Pons (tissue), 1 donor: ENCODE data around the gene UBXN4.
"Not testable (repeated sequence)": the region's sequence is repeated elsewhere in the genome, so short reads cannot be mapped to it uniquely, and the experiment has no call there.

ENCODE experiments used
- DNase-seq: peaks from one replicate; pipeline ENCODE4 v3.0.0-alpha.2; 2016; ENCODE audit warnings: low spot score

The UBXN4 gene, protein sequence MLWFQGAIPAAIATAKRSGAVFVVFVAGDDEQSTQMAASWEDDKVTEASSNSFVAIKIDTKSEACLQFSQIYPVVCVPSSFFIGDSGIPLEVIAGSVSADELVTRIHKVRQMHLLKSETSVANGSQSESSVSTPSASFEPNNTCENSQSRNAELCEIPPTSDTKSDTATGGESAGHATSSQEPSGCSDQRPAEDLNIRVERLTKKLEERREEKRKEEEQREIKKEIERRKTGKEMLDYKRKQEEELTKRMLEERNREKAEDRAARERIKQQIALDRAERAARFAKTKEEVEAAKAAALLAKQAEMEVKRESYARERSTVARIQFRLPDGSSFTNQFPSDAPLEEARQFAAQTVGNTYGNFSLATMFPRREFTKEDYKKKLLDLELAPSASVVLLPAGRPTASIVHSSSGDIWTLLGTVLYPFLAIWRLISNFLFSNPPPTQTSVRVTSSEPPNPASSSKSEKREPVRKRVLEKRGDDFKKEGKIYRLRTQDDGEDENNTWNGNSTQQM

DNA sequence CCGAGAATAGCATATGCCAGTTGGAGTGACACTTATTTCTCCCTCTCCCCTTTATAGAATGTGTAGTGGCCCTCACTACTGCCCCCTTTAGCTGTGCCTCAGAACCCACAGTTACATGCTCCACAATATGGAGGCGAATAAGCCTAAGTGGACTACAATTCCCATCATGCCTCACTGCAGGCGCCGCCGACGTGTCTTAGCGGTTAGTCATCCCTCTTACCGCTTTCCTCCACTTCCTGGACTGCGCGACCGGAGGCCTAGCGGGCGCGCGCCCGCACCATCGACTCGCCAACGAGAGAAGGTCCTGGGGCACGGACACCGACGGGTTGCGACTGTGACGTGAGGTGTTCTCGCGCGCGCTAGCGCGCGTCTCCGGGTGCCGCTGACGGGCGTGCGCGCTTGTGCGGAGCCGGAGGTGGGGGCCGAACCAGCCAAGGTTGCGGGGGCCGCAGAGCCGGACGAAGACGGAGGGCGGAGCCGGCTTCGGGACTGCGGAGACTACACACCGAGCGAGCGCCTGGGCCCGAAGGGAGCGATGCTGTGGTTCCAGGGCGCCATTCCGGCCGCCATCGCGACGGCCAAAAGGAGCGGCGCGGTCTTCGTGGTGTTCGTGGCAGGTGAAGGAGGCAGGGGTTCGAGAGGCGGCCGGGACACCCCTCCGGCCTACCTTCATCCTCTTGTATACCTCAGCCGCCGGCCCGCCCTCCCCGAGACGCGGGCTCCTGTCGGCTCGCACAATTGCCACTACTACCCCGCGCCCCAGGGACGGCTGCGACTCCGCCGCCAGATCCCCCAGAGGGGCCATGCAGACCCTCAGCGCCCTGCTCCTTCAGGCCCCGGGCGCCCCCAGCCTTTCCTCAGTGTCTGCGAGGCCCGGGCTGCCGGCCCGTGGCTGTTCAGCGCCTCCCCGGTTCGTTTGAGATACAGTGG lies at the start of gene UBXN4:
TSS of gene UBXN4 (plus strand) at position 461 of the 930 bp plus-strand sequence. CDS start at position 536, 75 bp downstream.
- peak; percentile 99 for DNase-seq

DNA sequence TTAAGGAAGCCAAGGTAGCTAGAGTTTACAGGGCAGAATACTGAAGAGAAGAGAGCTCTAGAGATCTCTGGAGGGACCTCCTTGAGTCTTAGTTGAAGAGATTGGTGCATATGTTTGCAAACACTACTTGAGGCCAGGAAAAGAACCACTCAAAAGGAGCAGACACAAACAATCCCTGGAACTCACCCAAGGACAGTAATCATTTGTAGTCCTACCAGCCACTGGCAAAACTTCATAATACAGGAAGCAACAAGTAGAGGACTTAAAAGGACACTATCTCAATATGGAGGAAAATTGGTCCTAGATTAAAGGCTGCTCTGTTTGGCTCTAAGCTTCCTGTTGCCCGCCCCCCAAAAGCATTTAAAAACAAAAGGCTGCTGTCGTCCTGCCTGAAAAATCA lies 46.9 kb upstream of the UBXN4 start:
- DNase-seq, result peak; percentile 26

DNA sequence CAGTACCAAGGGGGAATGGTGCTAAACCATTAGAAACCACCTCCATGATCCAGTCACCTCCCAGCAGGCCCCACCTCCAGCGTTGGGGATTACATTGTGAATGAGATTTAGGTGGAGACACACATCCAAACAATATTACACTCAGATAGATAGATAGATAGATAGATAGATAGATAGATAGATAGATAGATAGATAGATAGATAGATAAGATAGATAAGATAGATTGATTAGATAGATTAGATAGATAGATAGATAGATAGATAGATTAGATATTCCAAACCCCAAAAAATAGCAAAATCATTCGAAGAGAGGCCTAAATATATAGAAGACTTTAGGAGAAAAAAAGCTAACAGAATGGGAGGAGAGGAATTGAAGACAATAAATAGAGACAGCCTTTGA lies 42.8 kb upstream of the UBXN4 start:
- no peak for DNase-seq

DNA sequence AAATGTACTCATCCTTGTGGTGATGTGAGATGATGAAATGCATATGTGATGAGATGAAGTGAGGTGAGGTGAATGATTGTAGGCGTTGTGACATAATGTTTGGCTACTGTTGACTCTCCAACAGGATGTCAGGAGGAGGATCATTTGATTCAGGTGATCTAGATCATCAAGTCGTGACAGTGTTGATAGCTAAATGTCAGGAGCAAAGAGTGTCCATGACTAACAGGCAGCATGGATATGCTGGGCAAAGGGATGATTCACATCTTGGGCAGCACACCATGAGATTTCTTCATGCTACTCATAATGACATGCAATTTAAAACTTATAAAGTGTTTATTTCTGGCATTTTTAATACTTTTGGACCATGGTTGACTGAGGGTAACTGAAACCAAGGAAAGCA lies 40.2 kb upstream of the UBXN4 start:
- no peak for DNase-seq

DNA sequence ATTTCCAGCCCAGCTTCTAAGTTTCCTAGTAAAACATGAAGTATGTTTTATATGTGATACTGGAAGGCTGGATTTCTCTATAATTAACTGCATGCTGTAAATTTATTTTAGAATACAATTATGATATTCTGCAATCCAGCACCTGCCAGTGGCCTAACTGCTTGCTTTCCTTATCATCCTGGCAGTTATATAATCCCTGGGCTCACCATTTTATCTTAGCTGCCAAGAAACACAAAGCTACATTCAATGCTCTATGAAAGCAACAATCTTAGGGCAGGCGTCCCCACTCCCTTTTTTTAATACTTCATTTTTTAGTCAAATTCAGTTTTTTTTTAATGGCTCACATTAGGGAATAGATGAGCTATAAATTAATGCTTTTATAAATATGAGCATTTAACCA lies 38.4 kb upstream of the UBXN4 start:
- DNase-seq, result no peak

DNA sequence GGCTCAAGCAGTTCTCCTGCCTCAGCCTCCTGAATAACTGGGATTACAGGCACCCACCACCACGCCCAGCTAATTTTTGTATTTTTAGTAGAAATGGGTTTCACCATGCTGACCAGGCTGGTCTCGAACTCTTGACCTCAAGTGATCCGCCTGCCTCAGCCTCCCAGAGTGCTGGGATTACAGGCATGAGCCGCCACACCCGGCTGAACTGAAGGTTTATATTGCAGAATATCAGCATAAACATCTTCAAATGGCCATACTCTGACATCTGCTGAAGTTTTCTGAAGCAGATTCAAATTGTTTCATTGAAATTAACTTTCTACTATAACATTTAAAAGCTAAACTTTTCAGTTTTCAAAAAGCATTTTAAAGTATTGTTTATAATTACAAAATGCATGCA lies 37.6 kb upstream of the UBXN4 start:
- DNase-seq, result not testable (repeated sequence)

DNA sequence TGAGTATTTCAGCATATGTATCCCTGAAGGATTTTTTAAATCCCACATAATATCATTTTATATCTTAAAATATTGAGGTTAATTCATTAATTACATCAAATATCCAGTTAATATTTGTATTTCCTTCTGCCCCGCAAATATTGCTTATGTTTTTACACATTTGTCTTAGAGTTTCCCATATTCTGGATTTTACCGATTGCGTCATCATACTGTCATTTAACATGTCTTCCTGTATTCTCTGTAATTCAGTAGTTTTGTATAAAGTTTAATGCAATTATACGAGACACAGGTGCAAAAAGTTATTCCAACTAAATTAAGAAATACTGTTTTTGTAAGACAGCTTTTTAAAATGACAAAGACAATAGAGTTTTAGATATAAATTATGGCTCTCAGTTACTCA lies 33.5 kb upstream of the UBXN4 start:
- no peak for DNase-seq

DNA sequence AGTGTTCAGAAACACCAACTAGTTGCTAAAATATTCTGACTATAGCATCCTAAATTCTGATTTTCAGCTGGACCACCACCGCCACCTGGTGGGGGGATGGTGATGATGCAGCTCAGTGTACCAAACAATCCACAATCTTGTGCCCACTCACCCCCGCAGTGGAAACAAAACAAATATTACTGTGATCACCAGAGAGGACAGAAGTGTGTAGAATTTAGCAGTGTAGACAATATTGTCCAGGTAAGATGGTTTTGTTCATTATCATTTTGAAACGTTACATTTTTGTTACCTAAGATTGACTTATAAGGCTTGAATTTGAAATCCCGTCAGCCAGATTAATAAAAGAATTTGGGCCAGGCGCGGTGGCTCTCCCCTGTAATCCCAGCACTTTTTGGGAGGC lies 31.7 kb upstream of the UBXN4 start:
- peak; percentile 59 for DNase-seq

DNA sequence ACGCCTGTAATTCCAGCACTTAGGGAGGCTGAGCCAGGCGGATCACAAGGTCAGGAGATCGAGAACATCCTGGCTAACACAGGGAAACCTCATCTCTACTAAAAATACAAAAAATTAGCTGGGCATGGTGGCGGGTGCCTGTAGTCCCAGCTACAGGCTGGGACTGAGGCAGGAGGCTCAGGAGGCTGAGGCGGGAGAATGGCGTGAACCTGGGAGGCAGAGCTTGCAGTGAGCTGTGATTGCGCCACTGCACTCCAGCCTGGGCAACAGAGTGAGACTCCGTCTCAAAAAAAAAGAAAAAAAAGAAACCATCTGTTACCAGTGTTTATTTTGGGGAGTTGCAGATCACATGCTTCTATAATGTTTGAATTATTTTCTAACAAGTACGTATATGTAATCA lies 26.6 kb upstream of the UBXN4 start:
- DNase-seq, result not testable (repeated sequence)

DNA sequence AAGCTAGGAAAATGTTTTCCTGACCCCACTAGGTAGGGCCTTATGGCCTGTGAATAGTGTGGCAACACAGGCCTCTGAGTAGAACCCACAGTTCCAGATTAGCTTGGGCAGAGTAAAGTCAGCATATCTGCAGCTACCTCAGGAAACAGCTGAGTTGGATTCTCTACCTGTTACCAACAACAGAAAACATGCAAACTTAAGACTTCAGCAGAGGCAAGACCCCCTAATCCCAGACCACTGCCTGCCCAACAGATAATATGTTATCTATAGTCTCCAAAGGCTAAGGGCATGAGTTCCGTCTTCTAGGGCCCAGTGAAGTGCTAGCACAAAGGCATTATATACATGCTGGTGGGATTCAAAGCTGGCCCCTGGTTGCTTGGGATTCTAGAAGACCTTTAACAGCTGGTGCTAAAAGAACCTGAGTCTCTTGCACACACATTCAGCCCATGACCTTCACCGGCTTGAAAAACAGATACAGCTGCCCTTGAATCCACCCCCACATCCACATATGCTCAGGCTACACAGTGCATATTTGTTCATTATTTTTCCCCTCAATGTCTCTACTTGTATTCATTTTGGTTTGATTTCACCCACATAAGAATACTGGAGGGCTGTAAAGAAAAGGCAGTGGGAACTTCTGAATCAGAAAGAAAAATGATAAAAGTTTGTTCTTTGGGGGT lies 13.5 kb upstream of the UBXN4 start:
- DNase-seq, result no peak

DNA sequence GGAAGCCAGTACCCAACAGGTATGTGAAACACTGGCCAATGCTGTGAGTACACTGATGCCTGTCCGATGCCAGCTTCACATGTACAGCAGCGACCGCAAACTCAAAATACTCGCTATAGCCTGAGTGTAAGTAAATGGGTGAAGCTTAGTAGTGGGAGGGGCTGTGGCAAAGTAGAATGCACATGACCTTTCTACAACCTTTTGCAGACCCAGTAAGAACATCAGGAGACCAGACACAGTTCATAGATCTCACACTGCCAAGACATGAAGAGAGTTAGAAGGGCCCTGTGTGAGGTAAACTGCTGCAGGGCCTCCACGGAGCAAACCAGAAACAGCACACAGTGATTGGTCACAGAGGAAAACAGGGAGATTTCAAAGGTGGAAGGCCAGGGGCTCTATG lies 9.1 kb upstream of the UBXN4 start:
- DNase-seq, result no peak

DNA sequence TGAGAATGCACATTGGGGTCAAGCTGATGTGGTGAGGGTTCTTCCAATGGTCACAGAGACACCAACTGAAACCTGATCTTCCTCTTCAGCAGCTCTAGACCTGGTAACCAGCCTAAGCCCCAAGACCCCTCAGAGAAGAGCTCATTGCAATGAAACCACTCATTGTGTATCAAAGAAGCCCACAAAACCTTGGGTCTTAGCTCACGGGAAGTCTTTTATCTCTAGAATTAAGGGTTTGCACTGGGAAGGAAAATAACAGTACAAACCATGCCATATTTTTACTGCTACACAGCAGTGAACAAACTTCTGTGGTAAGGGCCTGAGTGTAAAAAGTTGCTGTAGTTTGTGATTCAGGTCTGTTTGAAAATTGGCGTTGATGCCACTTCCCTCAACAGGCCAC lies 8.6 kb upstream of the UBXN4 start:
- no peak for DNase-seq

DNA sequence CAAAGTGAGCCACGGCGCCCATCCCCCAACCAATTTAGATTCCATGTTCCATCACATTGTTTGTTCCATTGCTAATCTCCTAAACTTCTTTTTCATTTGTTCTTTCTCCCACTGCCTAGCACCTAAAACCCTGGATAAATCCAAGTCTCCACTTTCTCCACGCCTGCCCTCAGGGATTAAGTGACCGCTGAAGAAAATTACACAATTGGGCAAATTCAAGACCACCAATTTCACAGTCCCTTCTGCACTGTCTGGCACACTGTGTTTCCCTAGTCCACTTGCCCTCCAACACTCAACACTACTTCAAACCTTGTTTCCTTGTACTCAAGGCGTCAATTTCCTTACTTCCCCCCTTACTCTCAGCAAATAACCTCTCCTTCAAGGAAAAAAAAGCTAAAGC lies 5.1 kb upstream of the UBXN4 start:
- no peak for DNase-seq

DNA sequence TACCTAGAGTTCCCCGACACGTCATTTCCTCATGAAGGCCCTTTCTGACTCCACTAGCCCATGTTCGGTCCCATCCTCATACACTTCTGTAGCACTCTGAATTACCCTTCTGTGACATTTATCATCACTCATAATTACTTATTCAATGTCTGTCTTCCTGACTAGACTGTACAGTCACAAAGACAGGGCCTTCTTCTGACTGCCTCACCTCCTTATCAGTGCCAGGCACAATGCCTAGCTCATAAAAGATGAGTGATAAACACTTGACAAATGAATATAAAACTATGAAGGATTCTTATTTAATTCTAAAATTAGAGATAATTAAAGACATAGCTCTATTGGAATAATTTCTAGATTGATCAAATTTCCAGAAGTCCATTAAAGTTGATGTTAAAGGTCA lies 1.4 kb upstream of the UBXN4 start:
- DNase-seq, result no peak

DNA sequence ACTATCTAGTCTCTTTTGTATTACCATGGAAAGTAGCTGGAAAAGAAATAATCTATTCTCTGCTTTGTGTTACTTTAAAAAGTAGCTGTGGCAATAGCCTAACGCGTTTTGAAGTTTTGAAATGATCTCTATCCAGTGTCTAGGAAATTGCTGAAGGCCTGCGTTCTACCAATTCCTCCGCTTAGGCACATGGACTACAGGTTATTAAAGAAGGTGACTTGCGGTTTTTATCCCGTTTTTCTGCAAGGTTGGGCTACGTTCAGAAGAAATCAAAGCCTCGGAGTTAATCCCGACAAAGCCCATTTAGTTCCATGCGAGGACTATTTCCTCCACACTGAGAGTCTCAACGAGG lies 636 bp upstream of the UBXN4 start:
- DNase-seq, result no peak

DNA sequence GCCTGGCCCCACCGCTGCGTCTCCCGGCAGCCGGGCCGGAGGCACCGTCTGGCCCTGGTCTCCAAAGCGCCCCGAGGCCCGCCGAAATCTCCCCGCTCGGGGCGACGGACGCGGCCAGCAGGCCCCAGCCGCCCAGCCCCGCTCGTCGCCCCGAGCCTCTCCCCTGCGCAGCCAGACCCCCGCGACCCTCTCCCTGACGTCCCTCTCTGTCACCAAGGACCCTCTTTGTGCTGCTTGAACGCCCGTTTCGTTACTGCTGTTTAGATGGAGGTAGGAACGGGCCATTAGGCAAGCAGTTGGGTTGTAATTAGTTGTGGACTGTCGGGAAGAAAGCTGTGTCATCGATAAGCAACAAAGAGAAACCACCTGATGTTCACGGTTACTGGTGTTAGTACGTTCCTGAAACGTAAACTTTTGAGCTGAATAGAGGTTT lies 686 bp downstream of the UBXN4 start:
- peak; percentile 53 for DNase-seq

DNA sequence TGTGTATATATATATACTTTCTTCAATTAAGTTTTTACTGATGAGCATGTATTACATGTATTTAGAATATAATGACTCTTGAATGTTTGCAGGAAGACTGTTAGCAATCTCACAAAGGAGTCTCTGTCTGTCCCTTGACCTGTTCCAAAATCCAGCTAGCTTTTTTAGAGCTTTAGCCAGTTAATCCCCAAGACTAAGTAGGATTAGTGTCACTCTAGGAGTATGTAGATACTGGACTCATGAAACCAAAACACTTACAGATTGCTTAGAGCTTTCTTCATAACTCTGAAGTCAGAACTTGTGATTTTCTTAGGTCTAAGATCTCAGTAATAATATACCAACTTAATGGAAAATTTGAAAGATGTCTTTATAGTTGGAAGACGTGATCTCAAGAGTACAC lies 2.2 kb downstream of the UBXN4 start:
- DNase-seq, result no peak

DNA sequence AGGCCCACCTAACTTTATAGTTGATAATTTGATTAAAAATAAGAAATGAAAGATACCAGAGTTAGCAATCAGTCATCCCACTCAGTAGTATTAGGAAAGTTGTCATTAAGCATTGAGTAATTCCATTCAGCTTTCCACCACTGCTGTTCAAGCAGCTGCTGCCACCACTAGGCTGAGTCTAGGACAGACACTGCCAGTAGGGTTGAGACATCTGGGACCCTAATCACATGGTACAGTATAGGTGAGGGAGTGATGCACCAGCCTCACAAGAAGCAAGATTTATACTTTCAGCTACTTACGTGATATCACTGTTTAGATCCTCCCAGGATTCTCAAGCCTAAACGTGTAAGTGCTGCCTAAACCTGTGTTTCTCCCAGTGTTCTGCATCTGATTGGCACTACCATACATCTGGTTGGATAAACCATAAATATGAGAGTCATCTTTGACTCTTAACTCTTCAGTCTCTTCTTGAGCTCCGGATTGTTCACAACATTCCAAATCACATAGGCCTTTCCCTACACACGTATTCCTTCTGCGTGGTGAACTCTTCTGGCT lies 3.2 kb downstream of the UBXN4 start:
- DNase-seq, result peak; percentile 24

DNA sequence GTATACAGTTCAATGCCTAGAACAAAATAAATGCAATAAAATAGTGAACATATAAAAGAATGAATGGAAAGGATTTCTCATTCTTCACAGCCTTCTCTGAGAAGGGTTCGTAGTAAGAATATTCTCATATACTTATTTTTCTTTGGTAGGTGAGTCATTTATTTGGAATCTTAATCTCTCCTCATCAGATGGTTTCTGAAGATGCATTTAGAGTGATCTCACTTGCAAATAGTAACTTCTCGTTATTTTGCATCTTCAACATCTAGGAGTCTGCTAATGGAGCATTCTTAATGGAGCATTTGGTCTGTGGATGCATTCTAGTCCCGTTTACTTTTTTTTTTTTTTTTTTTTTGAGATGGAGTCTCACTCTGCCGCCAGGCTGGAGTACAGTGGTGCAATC lies 3.9 kb downstream of the UBXN4 start:
- no peak for DNase-seq

DNA sequence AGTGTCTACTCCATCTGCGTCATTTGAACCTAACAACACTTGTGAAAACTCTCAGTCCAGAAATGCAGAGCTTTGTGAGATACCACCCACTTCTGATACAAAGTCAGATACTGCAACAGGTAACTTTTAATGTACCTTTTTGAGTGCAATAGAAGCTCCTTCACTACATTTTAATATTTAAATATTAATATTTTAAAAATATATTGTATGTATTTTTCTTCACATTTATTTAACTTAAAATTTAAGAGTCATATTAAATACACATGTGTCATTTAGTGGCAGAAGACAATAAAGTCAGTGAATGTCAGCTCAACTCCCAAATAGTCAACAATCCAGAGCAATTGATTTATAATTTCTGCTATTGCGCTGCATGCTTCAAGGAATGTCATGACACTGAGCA lies 13.9 kb downstream of the UBXN4 start:
- DNase-seq, result no peak

DNA sequence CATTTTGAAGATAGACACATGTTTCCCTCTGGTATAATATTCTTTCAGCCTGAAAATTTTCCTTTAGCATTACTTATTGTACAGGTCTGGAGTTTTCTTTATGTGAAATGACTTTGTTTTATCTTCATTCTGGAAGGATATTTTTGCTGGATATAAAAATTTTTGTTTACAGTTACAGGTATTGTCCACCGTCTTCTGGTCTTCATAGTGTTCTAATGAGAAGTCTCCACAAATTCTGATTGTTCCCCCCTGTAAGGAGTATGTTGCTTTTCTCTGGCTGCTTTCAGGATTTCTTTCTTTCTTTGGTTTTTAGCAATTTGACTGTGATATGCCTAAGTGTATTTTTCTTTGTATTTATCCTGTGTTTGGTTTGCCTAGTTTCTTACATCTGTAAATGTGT lies 15.0 kb downstream of the UBXN4 start:
- DNase-seq, result no peak

DNA sequence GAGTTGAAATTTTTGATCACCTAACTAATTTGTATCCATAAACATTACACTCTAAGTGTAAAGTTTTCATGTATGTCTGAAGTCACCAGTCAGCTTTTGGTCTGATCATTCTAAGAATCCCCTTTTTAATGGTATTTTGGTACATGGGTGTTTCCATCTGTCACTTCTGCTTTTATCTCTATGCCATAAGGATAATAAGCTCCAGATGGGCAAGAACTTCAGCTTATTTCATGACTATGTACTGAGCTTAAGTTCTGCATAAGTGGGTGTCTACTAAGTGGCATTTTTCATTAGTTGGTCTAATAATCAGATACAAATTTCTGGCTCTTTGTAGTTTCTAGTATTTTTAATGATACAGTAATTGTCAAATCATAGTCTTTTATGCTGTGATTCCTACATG lies 20.4 kb downstream of the UBXN4 start:
- DNase-seq, result no peak
